Forelimb muscle (tissue), 1 donor: ENCODE results near the gene FGF13. TPM values are rescaled to one million over a fixed set of nuclear protein-coding genes. Genes with fewer than 3 reads are reported as not detected.

ENCODE experiments used
- DNase-seq: peaks from one replicate; pipeline ENCODE4 v3.0.0-alpha.2; 2013; ENCODE audit warnings: low read depth
- polyA plus RNA-seq: library from polyadenylated mRNA; unstranded; fragments of 120-200 nt; gene quantifications from one replicate; pipeline ENCODE4 v1.2.1, GENCODE V29; 2013; ENCODE audit not compliant: insufficient read length

Gene FGF13
- 81.2 TPM for polyA plus RNA-seq

DNA sequence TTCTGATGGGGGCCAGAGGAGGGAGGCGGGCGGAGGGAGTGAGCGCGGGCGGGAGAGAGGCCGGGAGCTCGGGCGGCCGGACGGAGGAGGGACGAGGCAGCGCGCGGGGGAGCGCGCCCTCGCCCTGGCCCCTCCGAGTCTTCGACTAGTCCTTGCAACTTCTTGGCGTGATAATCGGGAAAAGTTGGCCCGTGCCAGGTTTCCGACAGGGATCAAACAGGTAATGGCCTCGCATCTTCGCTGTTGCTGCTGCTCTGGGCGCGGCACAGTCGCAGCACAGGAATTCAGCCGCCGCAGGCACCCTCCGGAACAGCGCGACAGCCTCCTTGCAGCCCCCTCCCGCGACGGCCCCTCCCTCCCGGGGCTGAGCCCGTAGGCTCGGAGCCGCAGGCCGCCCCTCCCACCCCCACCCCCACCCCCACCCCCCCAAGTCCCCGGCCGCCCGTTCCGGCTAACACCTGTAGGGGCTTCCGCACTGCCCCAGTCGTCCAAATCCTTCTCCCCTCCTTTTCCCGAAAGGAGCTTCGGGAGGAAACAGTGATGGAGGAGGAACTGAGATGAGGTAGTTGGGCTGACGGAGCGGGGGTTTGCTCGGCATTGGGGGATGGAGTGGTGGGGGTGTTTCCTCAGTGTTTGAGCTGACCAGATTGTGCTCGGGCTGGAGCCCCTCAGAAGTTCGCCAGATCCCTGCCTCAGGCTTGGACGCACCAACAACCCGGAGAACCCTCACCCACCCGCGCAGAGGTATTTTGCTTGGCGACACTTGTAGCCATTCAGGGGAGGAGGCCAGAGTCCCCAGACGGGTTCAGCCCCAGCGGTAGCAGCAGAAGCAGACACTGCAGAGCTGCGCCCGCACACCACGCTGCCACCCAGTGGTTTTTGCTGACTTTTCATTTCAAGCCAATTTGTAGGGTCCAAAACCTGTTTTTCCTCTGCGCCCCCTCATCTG is at the start of gene FGF13:
Gene FGF13, minus strand, starts transcription at position 319 of the 949 bp plus-strand sequence. CDS start 714 bp downstream, outside the sequence.
- no peak for DNase-seq

DNA sequence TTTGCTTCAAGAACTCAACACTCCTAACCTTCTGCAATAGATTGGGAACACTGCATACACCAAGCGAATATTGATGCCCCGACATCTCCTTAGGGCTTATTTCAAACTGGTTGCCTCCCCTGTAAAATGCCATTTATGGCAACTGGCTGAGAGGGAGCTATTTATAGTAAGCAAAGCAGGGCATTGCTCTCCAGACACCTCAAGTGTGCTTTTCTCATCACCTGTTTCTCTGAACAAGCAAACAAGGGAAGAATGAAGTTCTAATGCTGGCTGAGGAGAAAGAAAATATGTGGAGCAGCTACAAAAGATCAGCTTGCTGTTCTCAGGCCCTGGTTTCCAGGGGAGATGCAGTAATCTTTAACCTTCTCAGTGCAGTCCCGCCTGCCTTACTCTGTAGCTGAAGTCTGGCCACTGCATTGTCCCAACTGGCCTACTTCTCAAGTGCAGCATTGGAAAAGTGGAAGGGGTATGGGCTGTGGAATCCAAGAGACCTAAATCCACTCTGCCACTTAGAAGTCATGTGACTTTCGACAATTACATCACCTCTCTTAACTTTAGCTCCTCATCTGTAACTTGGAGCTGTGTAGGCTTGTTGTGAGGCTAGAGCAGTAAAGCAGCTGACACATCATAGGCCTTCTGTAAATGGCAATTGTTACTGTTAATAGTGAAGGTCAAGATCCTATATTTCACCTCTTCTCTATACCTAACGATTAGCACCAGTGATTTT is 47.9 kb upstream of the FGF13 start:
- DNase-seq: no peak

DNA sequence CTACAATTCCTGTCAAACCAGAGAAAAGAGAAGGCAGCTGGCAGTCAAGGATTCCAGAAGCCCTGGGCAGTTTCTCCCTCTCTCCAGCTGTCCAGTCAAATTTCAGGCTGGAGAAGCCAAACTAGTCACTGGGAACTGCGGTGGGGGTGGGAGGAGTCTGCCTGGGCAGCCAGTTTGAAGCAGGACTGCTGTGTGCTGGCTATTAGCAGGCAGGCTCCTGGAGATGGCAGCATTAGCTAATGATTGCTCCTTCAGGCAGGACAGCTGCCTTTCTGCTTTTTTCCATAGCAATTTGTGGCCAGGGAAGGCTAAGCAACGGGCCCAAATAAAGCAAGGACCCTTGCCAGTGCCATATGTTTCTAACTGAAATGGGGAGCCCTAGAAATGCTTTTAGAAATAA is 44.7 kb upstream of the FGF13 start:
- peak; percentile 41 for DNase-seq

DNA sequence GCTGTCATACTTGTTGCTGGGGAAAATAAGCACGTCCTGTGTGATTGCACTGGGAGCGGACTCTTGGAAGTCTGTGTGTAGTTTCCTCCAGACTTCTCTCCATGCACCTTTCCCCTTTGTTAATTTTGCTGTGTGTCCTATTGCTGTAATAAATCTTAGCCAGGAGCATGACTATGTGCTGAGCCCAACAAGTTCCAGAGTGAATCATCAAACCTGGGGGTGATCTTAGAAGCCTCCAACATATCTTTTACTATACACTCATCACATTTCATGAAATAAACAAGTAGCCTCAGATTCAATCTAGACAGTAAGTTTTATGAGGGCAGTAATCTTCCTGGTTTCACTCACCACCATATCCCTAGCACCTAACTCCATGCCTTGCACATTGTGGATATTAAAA is 43.3 kb upstream of the FGF13 start:
- DNase-seq: no peak

DNA sequence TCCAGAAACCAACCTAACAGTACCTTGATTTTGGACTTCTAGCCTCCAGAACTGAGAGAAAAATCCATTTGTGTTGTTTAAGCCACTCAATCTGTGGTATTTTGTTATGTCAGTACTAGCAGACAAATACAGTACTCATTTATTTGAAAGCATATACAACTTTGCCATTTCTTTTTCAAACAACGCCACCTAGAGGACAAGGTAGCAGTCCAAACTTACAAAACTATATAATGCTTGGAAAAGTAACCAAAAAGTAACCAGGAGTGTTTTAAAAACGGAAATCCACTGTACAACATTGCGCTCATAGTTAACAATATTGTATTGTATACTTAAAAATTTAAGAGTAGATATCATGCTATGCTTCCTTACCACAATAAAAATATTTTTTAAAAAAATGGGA is 37.0 kb upstream of the FGF13 start:
- no peak for DNase-seq

DNA sequence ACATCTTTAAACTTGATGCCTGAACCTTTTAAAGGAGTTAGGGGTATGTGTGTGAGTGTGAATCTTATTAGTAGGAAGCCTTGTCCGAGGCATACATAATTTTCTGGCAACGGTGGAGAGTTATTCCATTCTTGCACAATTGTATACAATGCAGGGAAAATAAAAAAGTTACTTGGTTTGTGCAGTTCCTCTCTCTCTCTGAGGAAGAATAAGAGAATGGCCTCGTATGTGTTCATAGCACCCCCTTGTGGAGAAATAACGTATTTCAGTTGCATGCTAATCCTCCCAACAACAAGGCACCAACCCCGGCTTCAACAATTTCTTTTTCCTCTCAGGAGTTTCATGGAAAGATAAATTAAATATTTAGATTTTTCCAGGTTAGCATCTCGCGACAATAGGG is 33.7 kb upstream of the FGF13 start:
- DNase-seq: peak; percentile 39

DNA sequence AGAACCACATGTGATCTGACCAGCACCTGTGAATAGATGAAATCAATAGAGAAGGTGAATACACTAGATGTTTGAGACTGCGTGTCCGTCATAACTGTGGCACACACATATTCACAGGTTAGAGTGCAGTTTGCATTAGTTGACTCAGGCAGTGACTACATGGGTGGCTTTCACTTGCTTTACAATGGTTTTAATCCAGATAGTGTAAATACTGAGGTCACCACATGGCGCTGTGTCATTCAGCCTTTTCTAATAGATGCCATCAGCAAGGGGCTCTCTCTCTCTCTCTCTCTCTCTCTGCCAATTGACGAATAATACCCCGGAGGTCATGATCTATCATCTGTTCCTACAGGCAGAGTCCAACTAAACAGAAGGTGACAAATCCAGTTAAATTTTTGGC is 30.7 kb upstream of the FGF13 start:
- DNase-seq: no peak

DNA sequence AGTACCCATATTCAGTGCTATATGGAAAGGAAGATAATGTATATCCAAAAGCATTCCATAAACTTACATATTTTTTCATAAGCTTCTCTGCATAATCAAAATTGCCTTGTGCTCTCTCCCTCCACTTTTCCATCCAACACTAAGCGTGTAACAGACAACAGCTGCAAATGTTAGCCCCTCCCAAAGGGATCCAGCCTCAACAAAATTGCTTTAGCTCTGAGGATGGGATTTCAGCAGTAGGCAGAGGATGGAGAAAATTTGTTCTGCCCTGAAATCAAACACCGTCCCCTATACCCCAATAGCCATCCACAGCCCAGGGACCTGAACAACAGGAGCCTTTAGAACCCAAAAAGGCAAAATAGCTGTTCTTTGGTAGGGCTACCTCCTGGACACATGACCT is 28.8 kb upstream of the FGF13 start:
- DNase-seq: no peak

DNA sequence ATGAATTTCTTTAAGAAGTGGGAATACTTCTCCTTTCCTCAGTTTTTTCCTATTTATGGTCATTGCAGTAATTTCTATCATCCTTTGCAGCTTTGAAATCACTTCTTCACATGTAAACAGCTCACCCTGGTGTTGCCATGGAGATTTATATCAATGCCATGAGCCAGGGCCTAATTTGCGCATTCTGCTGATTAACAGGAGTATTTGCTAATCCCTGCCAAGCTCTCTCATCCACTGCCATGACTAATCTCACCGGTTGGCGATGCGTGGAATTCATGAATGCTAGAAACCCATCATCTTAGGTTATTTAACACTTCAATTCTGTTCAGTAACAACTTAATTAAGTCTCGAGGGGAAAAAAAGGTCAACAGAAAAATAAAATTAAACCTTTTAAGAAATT is 11.8 kb upstream of the FGF13 start:
- no peak for DNase-seq

DNA sequence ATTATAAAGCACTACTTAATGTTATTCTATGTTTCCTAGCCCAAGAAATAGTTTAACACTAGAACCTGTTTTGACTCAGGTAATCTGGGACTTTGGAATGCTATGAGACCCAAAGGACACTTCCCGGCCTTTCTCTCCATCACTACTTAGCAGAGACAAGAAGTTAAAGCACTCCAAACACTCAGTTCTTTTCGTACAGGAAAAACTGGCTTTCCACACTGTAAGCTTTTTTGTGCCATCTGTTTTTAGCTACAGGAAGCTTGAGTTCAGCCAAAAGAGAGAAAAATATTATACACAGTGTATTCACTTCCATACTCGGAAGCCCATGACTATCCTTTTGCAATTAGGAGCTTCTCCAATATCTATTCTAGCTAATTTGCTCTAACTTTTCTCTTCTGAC is 7.9 kb upstream of the FGF13 start:
- no peak for DNase-seq

DNA sequence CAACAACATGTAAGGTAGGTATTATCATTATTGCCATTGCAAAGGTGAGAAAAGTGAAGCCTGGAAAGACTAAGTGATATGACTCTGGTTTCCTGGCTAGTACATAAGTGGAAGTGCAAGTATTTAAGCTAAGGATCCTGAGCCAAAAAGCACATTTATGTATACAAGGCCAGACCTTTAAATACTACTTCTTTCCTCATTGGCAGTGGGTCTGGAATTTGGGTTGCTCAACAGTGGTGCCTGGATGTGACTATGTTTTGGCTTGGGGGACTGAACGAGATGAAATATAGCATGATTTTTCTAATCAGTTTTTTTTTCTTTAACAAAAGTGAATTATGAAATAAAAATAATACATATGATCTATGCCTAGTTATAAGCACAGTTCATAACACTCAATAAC is 7.4 kb upstream of the FGF13 start:
- DNase-seq: no peak

DNA sequence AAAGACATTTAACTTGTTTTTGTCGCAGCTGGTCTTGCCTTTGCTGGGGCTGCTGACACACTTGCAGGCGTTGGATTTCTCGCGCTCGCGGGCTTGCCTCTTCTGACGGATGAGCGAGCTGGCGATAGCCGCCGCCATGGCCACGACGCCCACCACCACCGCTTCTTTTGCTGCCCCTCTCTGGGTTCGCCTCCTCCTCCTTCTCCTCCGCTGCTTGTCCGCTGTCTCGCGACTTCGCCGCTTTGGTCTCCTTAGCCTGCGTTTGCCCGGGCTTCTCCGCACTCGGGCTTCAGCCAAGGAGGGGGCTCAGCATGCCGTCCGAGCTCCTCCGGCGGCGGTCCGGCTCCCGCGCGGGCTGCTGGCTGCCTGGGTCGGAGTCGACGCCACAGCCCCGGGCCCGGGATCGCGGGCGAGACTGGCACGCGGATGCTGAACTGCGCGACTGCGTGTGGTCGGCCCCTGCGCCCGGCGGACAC is 613 bp downstream of the FGF13 start:
- no peak for DNase-seq

DNA sequence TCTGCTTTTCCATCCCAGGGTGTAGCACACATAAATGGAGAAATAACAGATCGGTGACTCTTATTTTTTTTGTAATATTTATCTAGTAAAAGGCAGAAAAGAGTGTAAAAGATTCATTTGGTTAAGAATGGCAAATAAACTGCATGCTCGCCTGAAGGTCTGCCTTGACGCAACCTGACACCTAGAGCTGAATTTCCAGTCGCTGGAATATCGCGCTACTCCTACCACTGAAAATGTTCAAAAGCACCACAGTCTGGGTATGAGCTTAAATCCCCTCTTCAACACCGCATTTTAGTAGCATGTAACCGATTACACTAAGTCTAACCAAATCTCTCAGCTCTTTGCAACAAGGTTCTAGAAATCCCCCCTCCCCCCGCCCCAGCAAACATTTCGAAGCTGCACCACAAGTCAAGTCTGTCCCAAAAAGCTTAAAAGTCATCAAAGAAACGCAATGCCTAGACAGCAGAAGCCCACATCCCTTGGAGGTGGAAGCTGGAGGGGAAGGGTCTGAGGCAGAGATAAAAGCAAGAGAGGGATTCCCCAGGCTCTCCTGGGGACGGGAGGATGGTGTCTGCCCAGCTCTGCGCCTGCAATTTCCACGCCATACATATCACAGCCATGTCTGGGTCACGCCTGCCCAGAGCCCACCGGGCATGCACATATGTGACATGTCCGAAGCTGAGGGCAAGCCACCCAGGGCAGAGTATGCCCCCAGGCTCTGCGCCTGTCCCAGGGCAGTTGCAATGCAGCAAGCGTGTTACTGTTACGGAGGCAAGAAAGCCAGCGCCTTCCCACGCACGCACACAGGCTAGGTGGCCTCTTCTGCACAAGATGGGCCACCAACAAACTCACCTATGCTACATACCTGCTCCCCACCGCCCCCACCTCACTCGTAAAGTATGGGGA is 1.4 kb downstream of the FGF13 start:
- no peak for DNase-seq

DNA sequence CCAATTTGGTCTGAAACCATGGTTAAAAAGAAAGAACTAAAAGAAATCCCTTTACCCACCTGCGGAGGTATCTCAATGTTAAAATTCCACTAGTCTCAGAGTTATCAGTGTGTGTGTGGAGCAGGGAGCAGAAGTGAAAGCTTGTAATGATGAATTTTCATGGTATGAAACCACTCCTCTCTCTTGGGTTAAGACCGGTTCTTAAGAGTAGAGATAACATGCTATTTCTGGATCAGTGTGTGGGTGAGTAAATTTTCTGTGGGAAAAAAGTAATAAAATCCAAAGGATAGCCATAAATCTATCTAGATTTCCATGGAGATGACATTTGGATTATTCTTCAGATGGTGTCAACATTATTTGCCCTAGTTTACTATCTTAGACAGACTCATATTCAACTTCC is 3.2 kb downstream of the FGF13 start:
- no peak for DNase-seq

DNA sequence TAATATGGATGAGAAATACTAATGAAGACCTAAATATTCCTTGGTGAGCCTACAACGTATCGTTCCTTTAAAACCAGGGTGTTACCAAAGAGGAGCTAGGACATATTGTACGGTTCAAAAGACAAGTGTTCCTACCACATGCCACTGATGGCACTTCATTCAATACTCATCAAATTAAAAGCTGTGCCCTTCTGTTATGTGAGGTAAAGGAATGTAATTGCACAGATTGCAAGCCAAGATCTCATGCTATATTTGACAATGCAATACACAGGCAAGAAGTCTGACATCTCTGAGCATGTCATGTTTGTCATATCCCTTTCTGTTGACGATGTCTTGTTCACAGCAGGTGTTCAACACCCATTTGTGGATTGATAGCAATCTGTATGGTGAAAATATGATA is 6.9 kb downstream of the FGF13 start:
- DNase-seq: no peak

DNA sequence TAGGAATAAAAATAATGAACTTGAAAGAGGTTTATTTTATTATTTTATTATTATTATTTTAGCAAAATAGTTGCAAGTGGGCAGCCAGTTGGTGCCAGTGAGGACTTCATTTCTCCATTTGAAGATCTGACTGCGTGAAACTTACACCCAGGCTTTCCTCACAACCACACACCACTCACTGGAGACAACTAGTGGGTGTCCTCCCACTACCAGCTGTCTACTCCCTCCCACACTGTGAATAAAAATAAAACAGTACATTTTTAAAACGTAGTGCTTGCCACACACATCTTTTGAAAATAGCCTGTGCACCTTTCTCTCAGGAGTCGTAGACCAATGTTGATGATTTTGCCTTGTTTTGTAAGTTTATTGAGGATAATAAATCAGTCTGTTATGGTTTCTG is 7.4 kb downstream of the FGF13 start:
- no peak for DNase-seq

DNA sequence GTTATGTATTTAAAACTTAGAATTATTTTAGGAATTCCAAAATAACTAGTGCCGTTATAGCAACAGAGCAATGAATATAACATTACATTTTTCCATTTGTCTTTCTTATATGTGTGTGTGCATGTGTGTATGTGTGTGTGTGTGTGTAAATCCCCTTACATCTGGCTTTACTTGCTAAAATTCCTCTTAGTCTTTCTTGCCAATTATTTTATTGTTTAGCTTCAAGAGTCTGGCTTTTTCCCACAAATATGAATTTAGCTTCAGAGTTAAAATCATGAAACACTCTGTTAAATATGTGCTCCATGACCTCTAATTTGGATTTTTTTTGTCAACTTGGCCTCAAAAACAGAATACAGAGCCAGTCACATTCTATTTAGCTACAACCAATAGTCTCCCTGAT is 18.9 kb downstream of the FGF13 start:
- peak; percentile 54 for DNase-seq

DNA sequence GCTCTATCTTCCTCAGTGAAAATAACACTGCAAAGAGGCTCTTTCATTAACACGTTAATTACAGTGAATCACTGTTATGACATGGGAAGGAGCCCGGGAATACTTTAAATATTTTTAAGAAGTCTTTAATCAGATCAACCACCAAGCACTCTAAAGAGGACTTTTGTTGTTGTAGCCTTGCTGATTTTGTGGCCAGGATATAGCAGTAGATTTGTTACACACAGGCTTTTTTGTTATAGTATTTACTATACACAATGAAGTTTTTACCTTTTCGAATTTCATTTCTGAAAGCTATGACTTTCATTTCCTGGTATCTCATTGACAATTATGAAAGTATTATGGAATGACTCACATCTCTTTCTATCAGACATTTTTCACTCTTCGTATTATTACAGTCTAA is 20.3 kb downstream of the FGF13 start:
- no peak for DNase-seq

DNA sequence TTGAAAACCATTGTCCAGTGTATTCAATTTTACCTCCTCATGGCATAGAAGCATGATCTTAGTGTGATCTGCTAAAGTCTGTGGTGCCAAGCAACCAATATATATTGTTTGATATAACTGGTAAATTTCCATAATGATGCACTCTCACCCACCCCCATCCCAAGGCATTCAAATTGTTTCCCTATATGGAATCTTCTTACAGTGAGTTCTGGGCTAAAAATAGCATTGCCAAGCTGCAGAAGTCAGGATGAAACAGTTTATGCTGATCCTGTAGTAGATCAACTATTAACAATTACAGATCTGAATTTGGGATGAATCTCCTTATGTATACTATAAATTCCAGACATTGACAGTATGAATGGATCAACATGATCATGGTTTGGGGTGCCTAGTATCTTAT is 20.9 kb downstream of the FGF13 start:
- DNase-seq: no peak

DNA sequence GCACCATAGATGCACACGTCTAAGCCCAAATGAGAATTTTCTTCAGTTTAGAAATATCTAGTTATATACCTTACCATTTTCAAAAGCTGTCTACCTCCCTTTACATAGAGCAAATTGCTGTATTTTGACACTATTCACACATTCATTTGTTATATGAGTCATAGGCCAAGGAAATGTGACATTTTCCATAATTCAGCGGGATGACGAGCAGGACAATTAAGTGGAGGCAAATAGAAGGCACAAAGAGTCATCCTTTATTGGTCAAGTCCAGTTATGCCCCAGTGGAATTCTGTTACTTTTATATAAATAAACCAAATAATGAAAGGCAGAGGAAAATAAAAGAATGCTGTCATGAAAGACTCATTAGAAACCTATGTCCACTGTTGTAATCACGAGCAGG is 27.9 kb downstream of the FGF13 start:
- no peak for DNase-seq

DNA sequence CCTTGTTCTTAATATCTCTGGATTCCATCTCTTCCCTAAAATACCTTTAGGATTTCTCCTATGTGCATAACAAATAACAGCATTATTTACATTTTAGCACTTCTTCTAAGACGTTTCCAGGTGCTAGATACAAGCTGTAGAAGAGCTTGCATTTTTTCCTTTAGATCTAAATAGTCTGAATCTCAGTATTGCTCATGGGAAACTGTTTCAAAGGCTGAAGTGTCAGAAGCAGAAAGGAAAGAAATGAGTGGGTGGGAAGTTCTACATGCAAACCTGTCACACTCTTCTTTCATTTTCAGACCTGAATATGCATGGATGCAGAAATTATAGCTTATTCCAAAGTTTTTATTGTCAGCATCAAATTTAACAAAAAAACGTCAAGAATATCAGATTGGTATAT is 41.8 kb downstream of the FGF13 start:
- no peak for DNase-seq

DNA sequence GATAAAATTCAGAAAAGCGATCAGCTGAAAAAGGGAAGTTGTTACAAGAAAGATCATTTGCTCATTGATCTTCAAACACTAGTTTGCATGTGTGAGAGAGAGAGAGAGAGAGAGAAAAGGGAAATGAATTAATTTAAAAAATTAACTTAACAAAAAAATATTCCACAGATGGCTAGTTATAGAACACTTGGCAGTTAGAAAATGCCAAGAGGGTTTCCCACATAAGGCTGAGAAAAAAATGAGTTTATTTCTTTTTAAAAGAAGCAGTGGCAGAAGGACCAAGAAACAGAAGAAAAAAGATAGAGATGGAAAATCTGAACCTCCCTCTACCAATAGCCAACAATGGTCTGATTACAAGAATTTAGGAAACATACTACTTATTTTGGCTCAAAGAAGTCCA is 47.1 kb downstream of the FGF13 start:
- DNase-seq: no peak
